ENCODE results near the gene SYT2. TPM values are rescaled to one million over a fixed set of nuclear protein-coding genes. Genes with fewer than 3 reads are reported as not detected.

Gene SYT2
- polyA plus RNA-seq, 1 of the 3 experiments (the other 2 are of a cell fraction), result 0.03 TPM

DNA sequence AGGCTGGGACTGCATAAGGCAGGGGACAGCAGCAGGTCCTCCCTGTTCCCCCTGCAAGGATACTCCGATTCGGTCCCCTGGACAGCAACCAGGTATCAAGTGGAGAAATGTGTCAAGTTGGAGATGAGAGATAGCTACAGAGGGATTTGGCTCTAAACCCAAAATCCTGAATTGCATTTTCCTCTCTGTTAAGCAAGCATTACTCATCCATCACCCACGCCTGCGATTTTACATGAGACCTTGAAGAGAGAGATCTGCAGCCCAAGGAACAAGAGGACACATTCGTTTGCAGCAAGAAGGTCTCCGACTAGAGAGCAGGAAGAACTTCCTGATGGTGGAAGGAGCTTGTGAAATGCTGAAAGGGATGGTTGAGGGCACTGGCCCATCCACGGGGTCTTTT, 21.9 kb downstream of the SYT2 start:
- Histone ChIP-seq H3K27ac (ENCODE audit: low read depth in 2 of 2, low read length in 1 of 2) (no peak overlapping the region), H3K9me3 (no peaks in the 10 kb centered on the region), H2AFZ (ENCODE audit: low read depth) (no peak overlapping the region), H3K36me3 (replicated peaks in 1 of 2; ENCODE audit: control insufficient read depth in 1 of 2, insufficient read depth in 2 of 2, low read length in 1 of 2) (no peaks in the 10 kb centered on the region), H3K4me2 (no peak overlapping the region), H4K20me1 (ENCODE audit: insufficient read depth) (no peaks in the 10 kb centered on the region), H3F3A (replicated peaks; ENCODE audit: insufficient read depth) (no peaks in the 10 kb centered on the region), H3K4me1 (ENCODE audit: control insufficient read depth in 1 of 2, insufficient read depth in 2 of 2, low read depth in 1 of 2, low read length in 1 of 2) (peaks cover 0 to 10% of the 10 kb centered on the region in 2 experiments; a peak in 1 of 4 replicates), H3K79me2 (ENCODE audit: insufficient read depth) (no peaks in the 10 kb centered on the region), H3K4me3 (ENCODE audit: low read depth in 2 of 2, low read length in 1 of 2) (no peak overlapping the region), H3K9ac (no peak overlapping the region), H3K9me2 (no peaks in the 10 kb centered on the region), H3K27me3 (ENCODE audit: insufficient read depth) (peaks cover 25% of the 10 kb centered on the region)
- ChIA-PET POLR2A (no interaction called here), CTCF (interaction anchor here (1.4 to 1.6 kb wide), 2 partner anchors 12 to 31 kb away, joined by 3 to 5 read pairs; no protein-coding TSS in a partner anchor)
- TF ChIP-seq GABPA (IDR thresholded peaks at IDR 0.05; ENCODE audit: low read depth) (no peak), JUND (IDR thresholded peaks at IDR 0.05) (no peak), ELF1 (IDR thresholded peaks at IDR 0.05) (no peak), FOXJ3 (CRISPR knock-in tag; IDR thresholded peaks at IDR 0.05) (no peak), NRF1 (IDR thresholded peaks at IDR 0.05; ENCODE audit: low read depth, low read length) (no peak), GATA2 (CRISPR knock-in tag; IDR thresholded peaks at IDR 0.05) (no peak), CHD2 (IDR thresholded peaks at IDR 0.05; ENCODE audit: low read length, partially characterized antibody) (no peak)
- TF ChIP-seq, protein P1, sequence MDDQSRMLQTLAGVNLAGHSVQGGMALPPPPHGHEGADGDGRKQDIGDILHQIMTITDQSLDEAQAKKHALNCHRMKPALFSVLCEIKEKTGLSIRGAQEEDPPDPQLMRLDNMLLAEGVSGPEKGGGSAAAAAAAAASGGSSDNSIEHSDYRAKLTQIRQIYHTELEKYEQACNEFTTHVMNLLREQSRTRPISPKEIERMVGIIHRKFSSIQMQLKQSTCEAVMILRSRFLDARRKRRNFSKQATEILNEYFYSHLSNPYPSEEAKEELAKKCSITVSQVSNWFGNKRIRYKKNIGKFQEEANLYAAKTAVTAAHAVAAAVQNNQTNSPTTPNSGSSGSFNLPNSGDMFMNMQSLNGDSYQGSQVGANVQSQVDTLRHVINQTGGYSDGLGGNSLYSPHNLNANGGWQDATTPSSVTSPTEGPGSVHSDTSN (IDR thresholded peaks at IDR 0.05), result no peak
- TF ChIP-seq, protein P2, sequence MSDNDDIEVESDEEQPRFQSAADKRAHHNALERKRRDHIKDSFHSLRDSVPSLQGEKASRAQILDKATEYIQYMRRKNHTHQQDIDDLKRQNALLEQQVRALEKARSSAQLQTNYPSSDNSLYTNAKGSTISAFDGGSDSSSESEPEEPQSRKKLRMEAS (IDR thresholded peaks at IDR 0.05; ENCODE audit: low read depth), result no peak
- TF ChIP-seq, protein P3, sequence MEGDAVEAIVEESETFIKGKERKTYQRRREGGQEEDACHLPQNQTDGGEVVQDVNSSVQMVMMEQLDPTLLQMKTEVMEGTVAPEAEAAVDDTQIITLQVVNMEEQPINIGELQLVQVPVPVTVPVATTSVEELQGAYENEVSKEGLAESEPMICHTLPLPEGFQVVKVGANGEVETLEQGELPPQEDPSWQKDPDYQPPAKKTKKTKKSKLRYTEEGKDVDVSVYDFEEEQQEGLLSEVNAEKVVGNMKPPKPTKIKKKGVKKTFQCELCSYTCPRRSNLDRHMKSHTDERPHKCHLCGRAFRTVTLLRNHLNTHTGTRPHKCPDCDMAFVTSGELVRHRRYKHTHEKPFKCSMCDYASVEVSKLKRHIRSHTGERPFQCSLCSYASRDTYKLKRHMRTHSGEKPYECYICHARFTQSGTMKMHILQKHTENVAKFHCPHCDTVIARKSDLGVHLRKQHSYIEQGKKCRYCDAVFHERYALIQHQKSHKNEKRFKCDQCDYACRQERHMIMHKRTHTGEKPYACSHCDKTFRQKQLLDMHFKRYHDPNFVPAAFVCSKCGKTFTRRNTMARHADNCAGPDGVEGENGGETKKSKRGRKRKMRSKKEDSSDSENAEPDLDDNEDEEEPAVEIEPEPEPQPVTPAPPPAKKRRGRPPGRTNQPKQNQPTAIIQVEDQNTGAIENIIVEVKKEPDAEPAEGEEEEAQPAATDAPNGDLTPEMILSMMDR (IDR thresholded peaks at IDR 0.05), result no peak
- DNase-seq, result no peak
- 43% methylated on average over 7 of the region's 7 CpGs for WGBS (ENCODE audit: low lambda C conversion rate)

DNA sequence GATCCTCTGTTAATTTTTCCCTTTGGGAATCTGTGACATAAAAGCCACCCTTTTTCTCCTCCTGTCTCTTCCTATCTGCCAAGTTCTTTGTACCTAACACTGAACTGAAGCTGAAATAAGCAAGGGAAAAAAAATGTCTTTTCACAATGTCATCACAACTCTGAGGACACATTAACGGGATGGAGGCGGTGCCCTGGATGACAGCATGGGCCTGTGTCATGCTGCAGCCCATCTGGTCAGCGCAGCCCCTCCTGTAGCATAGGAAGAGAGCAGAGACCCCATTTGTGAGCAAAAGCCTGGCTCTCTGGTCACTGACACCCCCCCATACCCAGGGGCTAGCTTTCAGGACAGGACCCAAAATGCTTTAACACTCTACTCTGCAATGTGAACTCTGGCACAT, 22.5 kb downstream of the SYT2 start:
- CTCF ChIA-PET, result interaction anchor here (1.6 kb wide), 1 partner anchor 32 kb away, joined by 5 read pairs; no protein-coding TSS in a partner anchor
- Histone ChIP-seq H3K79me2 (ENCODE audit: insufficient read depth) (no peaks in the 10 kb centered on the region), H3K27ac (ENCODE audit: low read depth in 2 of 2, low read length in 1 of 2) (no peak overlapping the region), H3K4me2 (no peak overlapping the region), H3K36me3 (replicated peaks in 1 of 2; ENCODE audit: control insufficient read depth in 1 of 2, insufficient read depth in 2 of 2, low read length in 1 of 2) (no peaks in the 10 kb centered on the region), H3F3A (replicated peaks; ENCODE audit: insufficient read depth) (no peaks in the 10 kb centered on the region), H4K20me1 (ENCODE audit: insufficient read depth) (no peaks in the 10 kb centered on the region), H3K4me1 (ENCODE audit: control insufficient read depth in 1 of 2, insufficient read depth in 2 of 2, low read depth in 1 of 2, low read length in 1 of 2) (peaks cover 0 to 10% of the 10 kb centered on the region in 2 experiments; a peak in 1 of 4 replicates), H3K9ac (no peak overlapping the region), H3K27me3 (ENCODE audit: insufficient read depth) (peaks cover 25% of the 10 kb centered on the region), H2AFZ (ENCODE audit: low read depth) (no peak overlapping the region), H3K9me2 (no peaks in the 10 kb centered on the region), H3K4me3 (ENCODE audit: low read depth in 2 of 2, low read length in 1 of 2) (no peak overlapping the region), H3K9me3 (no peaks in the 10 kb centered on the region)
- POLR2A ChIA-PET, result no interaction called here
- no peak for DNase-seq
- 72% methylated on average over 3 of the region's 3 CpGs for WGBS (ENCODE audit: low lambda C conversion rate)
- TF ChIP-seq RCOR1 (IDR thresholded peaks at IDR 0.05; ENCODE audit: low read length), result no peak

Measured in SK-N-SH (cell line).